Esophagus squamous epithelium (tissue), 5 donors: ENCODE measurements around the gene CSF2RB. TPM values are rescaled to one million over a fixed set of nuclear protein-coding genes. Genes with fewer than 3 reads are reported as not detected.

Experiments used
- DNase-seq: peaks from one replicate; lab custom pipeline; 2025; lab: John Stamatoyannopoulos, UW
- H3K27ac ChIP-seq, 4 donors: fragments of 200-600 bp; sonication (generic); one replicate each; pipeline ENCODE4 v1.5.1; 2016 to 2019; ENCODE audit warnings: mild to moderate bottlenecking in 1 of 4
- H3K27me3 ChIP-seq, 4 donors: fragments of 200-600 bp; sonication (generic); 1 replicate in 3 of 4; 2 replicates in 1 of 4; pipeline versions ENCODE4 v1.5.1 to v1.6.0; 2017 to 2021; ENCODE audit warnings: antibody characterized with exemption in 1 of 4
- H3K36me3 ChIP-seq, 3 donors: fragments of 200-600 bp; sonication (generic); one replicate each; pipeline ENCODE4 v1.5.1; 2016 to 2019
- H3K4me1 ChIP-seq, 3 donors: fragments of 200-600 bp; sonication (generic); one replicate each; pipeline ENCODE4 v1.5.1; 2017 to 2019
- H3K4me3 ChIP-seq, 4 donors: fragments of 200-600 bp; sonication (generic); 1 replicate in 3 of 4; 2 replicates in 1 of 4; pipeline ENCODE4 v1.5.1; 2016 to 2019; ENCODE audit warnings: mild to moderate bottlenecking in 2 of 4, moderate library complexity in 1 of 4
- H3K9me3 ChIP-seq, 3 donors: fragments of 200-600 bp; sonication (generic); one replicate each; pipeline ENCODE4 v1.5.1; 2016 to 2019
- POLR2A ChIP-seq, 4 donors: fragments of 450-650 bp; IDR thresholded peaks; one replicate each; pipeline ENCODE4 v1.6.1; 2017; ENCODE audit warnings: antibody characterized with exemption in 4 of 4, mild to moderate bottlenecking in 4 of 4, moderate library complexity in 3 of 4
- WGBS, 2 donors: methylation state at CpG; one replicate each; pipeline ENCODE4 v1.1.5; 2018; 5-methylcytosine and 5-hydroxymethylcytosine counted together
- intact Hi-C: fragments of 100-400 bp; cut with DNase I; formaldehyde crosslinking; loops from one replicate; pipeline ENCODE4 v1.15.0; 2022
- total RNA-seq, 4 donors: library from RNA; depleted of rRNA; stranded (reverse); fragments of >200 nt; gene quantifications; one replicate each; pipeline ENCODE4 v1.1.0, GENCODE V29; 2016
- TF ChIP-seq, protein P1 (sequence below), 6 experiments: fragments of 450-650 bp in 4 of 6; fragments of 200-600 bp in 2 of 6; sonication (generic) in 2 of 6; IDR thresholded peaks; one replicate each; pipeline ENCODE4 v1.5.1; 2016 to 2019; ENCODE audit warnings: antibody characterized with exemption in 6 of 6, mild to moderate bottlenecking in 4 of 6, moderate library complexity in 4 of 6
- donor health status: DM: yes; HTN: yes; CAD: no.

CSF2RB gene
- total RNA-seq, 4 donors from 2014 or later, result 1.5 to 6.1 (median 2.9) TPM

DNA sequence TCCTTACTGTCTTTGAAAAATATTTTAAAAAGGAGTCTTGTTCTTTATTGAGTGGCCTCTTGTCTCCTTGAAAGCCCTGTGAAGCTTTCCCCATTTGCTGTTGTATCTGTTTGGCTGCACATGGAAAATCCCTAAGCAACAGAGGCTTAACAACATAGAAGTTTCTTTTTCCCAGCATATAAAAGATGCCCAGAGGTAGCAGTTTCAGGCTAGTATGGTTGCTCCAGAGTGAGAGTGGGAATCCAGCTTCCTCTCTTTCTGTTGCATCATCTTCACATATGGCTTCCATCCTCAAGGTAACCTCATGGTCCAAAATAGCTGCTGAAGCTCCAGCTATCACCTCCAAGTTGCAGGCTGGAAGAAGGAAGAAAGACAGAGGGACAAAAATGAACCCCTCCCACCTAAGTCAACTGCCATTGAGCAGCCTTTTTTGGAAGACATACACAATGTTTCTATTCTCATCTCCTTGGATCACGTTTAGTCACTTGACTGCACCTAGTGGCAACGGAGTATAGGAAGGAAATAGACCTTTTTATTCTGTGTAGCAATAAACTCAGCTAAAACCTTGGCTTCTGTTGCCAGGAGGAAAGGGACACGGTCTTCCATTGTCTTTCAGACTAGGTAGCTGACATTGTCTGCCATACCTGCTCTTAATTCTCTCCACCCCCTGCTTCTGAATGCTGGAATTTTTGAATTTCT, 5.3 kb downstream of the CSF2RB start:
- DNase-seq, result no peak
- Histone ChIP-seq H3K27ac (no peak overlapping the region), H3K36me3 (no peaks in the 10 kb centered on the region), H3K4me1 (peaks cover 11 to 16% (median 13%) of the 10 kb centered on the region in 3 donors), H3K4me3 (no peak overlapping the region), H3K9me3 (no peaks in the 10 kb centered on the region), H3K27me3 (peaks cover 0 to 34% (median 0%) of the 10 kb centered on the region in 4 donors)
- 60 to 63% methylated on average over 3 of the region's 3 CpGs for WGBS, 2 donors
- TF ChIP-seq POLR2A (IDR thresholded peaks at IDR 0.05), result no peak
- TF ChIP-seq, protein P1, sequence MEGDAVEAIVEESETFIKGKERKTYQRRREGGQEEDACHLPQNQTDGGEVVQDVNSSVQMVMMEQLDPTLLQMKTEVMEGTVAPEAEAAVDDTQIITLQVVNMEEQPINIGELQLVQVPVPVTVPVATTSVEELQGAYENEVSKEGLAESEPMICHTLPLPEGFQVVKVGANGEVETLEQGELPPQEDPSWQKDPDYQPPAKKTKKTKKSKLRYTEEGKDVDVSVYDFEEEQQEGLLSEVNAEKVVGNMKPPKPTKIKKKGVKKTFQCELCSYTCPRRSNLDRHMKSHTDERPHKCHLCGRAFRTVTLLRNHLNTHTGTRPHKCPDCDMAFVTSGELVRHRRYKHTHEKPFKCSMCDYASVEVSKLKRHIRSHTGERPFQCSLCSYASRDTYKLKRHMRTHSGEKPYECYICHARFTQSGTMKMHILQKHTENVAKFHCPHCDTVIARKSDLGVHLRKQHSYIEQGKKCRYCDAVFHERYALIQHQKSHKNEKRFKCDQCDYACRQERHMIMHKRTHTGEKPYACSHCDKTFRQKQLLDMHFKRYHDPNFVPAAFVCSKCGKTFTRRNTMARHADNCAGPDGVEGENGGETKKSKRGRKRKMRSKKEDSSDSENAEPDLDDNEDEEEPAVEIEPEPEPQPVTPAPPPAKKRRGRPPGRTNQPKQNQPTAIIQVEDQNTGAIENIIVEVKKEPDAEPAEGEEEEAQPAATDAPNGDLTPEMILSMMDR (IDR thresholded peaks at IDR 0.05), result no peak
- intact Hi-C loops, result no loop called here

GRCh38 chr22:36921309-36922104, 8.1 kb downstream of the CSF2RB start:
- H3K4me3 ChIP-seq, result no peak overlapping the region
- peaks cover 0 to 37% (median 0%) of the 10 kb centered on the region in 4 donors for H3K27me3 ChIP-seq
- DNase-seq, result no peak
- peak overlapping the region in 2 of 4 donors; percentile 5 to 17 for H3K27ac ChIP-seq
- no peaks in the 10 kb centered on the region for H3K9me3 ChIP-seq
- intact Hi-C loops, result no loop called here
- peaks cover 11 to 16% (median 13%) of the 10 kb centered on the region in 3 donors for H3K4me1 ChIP-seq
- H3K36me3 ChIP-seq, result no peaks in the 10 kb centered on the region
- 48 to 49% methylated on average over 8 to 9 of the region's 15 CpGs for WGBS, 2 donors
- TF ChIP-seq POLR2A (IDR thresholded peaks at IDR 0.05), result no peak
- TF ChIP-seq, protein P1 (IDR thresholded peaks at IDR 0.05), result no peak

GRCh38 chr22:36922105-36922608, 8.7 kb downstream of the CSF2RB start:
- intact Hi-C loops, result no loop called here
- TF ChIP-seq, protein P1 (IDR thresholded peaks at IDR 0.05), result no peak
- TF ChIP-seq POLR2A (IDR thresholded peaks at IDR 0.05), result no peak
- H3K9me3 ChIP-seq, result no peaks in the 10 kb centered on the region
- WGBS, 2 donors, result 44 to 68% methylated on average over 6 to 10 of the region's 10 CpGs
- H3K4me3 ChIP-seq, result no peak overlapping the region
- no peak for DNase-seq
- peaks cover 0 to 40% (median 0%) of the 10 kb centered on the region in 4 donors for H3K27me3 ChIP-seq
- peaks cover 11 to 16% (median 13%) of the 10 kb centered on the region in 3 donors for H3K4me1 ChIP-seq
- peak overlapping the region in 2 of 4 donors; percentile 5 to 17 for H3K27ac ChIP-seq
- H3K36me3 ChIP-seq, result no peaks in the 10 kb centered on the region

DNA sequence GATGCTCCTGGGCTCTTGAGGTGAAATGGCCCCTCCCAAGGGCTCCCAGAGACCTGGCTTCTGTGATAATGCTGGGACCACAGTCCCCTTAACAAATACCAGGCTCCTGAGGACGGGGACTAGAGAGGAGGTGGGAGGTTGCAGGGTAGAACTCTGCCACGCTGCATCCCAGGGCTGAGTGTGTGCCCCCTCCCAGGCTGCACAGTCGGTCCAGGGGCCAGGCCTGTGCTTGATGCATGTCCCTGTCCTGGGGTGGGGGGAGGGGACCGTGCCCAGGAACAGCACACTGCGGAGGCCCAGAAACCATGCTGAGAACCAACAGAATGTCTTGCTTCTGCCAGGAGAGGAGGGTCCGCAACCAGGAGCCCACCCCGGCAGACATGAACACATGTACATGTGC, 9.3 kb downstream of the CSF2RB start:
- H3K27me3 ChIP-seq, result peaks cover 0 to 43% (median 0%) of the 10 kb centered on the region in 4 donors
- H3K4me1 ChIP-seq, result peaks cover 11 to 16% (median 13%) of the 10 kb centered on the region in 3 donors
- H3K9me3 ChIP-seq, result no peaks in the 10 kb centered on the region
- 100% methylated on average over 1 of the region's 7 CpGs; no CpG with 5 or more reads in 1 of the 2 donors for WGBS, 2 donors
- no peaks in the 10 kb centered on the region for H3K36me3 ChIP-seq
- DNase-seq, result no peak
- TF ChIP-seq, protein P1 (IDR thresholded peaks at IDR 0.05), result no peak
- no peak for TF ChIP-seq POLR2A (IDR thresholded peaks at IDR 0.05)
- intact Hi-C loops, result no loop called here
- H3K27ac ChIP-seq, result no peak overlapping the region
- H3K4me3 ChIP-seq, result no peak overlapping the region
